Measurements from ENCODE around the gene GSAP. TPM values are rescaled to one million over a fixed set of nuclear protein-coding genes. Genes with fewer than 3 reads are reported as not detected.

Gene GSAP
- total RNA-seq, 4 donors from 2014 or later = 43.1 to 65.2 (median 52.4) TPM

Other genes with a start within 250 kb of the GSAP start
- gene FGL2, start 216.5 kb downstream of the GSAP start, total RNA-seq = 10 to 100 TPM; 19.9 to 66.5 (median 38.3) TPM
- 10 to 100 TPM; 58.5 to 72.6 (median 71.0) TPM for gene PTPN12, start 120.9 kb upstream of the GSAP start, total RNA-seq

Data from thyroid gland (tissue), 4 donors.